C4-2B (cell line): ENCODE measurements around the gene YAE1.

Experiments
- CTCF ChIP-seq: fragments of 450-650 bp; conservative IDR thresholded peaks from 2 replicates; pipeline ENCODE4 v1.5.1; 2017; ENCODE audit warnings: mild to moderate bottlenecking
- ZFX ChIP-seq: fragments of 450-650 bp; IDR thresholded peaks from 2 replicates; pipeline ENCODE4 v1.6.1; 2017

DNA sequence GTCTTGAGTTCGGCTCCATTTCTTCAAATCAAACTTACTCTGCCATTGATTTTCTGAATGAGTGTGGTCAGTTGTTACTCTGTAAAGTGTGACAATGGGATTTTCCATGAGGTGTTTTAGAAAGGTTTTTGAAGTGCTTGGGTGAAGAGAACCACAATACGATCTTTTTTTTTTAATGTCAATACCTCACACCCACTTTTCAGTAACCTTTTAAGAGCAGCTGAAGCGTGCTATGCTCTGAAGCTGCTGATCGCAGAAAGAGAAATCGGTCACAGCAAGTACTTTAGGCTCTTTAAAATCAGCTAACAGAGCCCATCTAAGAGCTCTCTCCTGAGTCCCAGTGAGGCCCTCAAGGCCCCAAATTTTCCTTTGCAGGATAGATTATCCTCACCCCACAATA, 34.4 kb upstream of the YAE1 start:
- no peak for TF ChIP-seq CTCF
- no peak for TF ChIP-seq ZFX
